UCSD-AML1 (cell line): ENCODE results near the gene TTC22.

Experiments used
- DNase-seq: peaks from one replicate; lab custom pipeline; 2025; ENCODE audit not compliant: unreplicated experiment; lab: John Stamatoyannopoulos, UW

TTC22 gene

GRCh38 chr1:54800899-54801759 is at the start of gene TTC22:
TTC22 (minus strand) TSS chr1:54801323; CDS start chr1:54801163, 160 bp downstream.
- DNase-seq: no peak

GRCh38 chr1:54850737-54851136 is 49.6 kb upstream of the TTC22 start:
- DNase-seq: no peak

GRCh38 chr1:54850069-54850730 is 49.1 kb upstream of the TTC22 start:
- DNase-seq: no peak

- no peak for DNase-seq
These were observed 48.3 kb upstream of the TTC22 start for GRCh38 chr1:54849219-54850068.

- no peak for DNase-seq
These were observed 47.2 kb upstream of the TTC22 start for GRCh38 chr1:54848134-54848948.

DNA sequence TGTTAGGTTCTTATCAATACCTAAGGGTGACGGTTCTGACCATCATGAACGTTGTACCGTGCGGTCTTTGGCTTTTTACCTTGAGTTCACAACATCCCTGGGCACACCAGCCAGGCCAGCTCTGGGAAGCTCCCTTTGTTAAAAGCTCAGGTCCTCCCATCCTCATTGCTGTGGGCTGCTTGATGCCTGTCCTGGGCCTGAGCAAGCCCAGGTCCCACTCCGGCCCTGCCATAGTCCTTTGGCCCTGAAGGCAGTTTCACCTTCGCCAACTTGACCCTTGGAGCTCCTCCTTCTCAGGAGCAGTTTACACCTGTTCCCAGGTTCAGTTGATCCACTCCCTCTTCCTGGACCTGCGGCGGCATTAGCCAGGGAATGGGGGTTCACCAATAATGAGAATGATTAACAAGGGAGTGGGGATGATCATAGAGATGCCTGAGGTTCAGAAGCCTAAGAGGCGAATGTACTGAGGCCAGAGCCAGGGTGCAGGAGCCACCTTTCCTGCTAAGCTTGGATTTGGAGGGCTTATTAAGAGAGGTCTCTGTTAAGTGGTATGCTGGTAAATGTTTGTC is 45.7 kb upstream of the TTC22 start:
- DNase-seq: no peak

- DNase-seq: no peak
These were observed 45.2 kb upstream of the TTC22 start for GRCh38 chr1:54846301-54846700.

- DNase-seq: no peak
These were observed 44.6 kb upstream of the TTC22 start for GRCh38 chr1:54845772-54846171.

- no peak for DNase-seq
These were observed 43.4 kb upstream of the TTC22 start for GRCh38 chr1:54844564-54844963.

DNA sequence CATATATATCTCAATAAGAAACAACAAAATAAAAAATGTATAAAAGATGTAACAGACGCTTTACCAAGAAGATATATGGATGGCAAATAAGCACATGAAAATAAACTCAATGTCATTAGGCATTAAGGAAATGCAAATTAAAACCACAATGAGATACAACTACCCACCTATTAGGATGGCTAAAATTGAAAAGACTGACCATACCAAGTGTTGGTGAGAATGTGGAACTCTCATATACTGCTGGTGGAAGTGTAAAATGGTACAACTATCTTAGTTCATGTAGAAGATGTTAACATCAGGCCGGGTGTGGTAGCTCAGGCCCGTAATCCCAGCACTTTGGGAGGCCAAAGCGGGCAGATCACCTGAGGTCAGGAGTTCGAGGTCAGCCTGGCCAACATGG is 42.3 kb upstream of the TTC22 start:
- DNase-seq: no peak

- no peak for DNase-seq
These were observed 41.8 kb upstream of the TTC22 start for GRCh38 chr1:54842963-54843362.

DNA sequence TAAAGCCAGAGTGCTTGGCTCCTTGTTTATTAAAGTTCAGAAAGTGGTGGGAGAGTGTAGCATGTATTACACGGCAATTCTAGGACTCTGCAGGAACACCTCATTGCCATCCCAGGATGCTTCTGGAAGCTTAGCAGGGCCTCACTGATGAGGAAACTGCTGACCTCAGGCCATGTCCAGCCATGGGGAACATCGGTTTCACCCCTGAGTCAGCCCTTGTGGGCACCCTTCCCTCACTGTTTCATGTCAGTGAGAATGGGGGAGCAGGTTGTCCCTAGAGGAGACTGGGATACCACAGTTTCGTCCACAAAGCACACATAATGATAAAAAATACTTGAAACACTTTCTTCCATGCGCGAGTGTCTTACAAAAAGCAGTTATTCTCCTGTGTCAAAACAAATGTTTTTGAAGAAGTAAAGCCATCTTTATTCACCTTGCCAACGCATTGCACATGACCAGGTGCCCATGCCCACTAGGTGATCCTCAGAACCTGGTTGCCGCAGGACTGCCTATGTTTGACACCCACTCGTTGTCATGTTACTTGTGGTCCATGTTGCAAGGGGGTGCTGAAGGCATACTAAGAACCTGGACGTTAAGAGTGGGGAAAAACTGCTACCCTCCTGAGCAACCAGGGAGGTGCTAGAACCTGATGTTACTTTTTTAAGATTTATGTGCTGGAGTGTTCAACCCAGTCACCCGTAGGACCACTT is 41.2 kb upstream of the TTC22 start:
- DNase-seq: no peak

DNA sequence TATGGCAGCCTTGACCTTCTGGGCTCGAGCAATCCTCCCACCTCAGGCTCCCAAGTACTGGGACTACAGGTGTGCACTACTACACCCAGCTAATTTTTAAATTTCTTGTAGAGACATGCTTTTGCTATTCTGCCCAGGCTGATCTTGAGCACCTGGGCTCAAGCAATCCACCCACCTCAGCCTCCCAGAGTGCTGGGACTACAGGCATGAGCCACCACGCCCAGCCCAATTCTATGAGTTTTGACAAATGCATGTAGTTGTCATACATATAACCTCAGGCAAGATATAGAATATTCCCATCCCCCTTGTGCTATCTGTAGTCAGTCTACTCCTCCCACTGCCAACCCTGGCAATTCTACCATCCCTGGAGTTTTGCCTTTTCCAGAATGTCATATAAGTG is 38.7 kb upstream of the TTC22 start:
- no peak for DNase-seq

GRCh38 chr1:54838565-54839180 is 37.5 kb upstream of the TTC22 start:
- DNase-seq: no peak

DNA sequence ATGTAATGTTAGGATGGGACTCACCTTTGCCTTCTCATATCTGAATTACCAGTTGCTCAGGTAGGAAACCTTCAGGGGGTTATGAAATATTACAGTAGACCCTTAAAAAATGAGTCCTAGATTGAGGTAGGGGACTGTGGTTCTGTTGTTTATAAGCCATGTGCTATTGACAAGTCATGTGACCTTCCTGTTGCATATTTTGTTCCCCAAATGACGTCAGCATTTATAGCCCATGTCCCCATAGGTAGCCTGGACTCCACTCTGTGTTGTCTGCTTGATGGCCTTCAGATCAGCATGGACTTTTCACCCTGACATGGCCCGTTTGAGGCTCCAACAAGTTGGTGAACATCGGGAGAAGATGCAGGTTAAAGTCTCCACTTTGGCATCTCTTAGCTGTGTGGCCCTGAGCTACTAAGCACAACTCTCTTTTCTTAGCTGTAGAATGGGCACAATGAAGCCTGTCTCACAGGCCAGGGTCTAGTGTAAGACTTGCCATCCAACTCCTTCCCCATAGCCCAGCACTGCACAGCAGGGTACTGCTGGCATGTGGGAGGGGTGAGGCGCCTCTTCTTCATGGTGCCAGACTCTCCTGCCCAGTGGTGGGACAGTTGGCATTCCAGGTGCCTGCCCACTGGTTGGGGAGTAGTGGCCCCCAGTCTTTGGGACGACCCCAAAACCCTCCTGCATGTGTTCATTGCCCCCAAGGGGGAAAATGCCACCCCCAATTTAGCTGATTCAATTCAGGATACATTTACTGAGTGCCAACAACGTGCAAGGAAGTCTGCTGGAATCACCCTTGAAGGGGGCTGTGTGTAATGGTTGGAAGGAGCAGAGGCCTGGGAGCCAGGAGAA is 36.1 kb upstream of the TTC22 start:
- DNase-seq: no peak

GRCh38 chr1:54836594-54836993 is 35.5 kb upstream of the TTC22 start:
- no peak for DNase-seq

- DNase-seq: no peak
These were observed 34.8 kb upstream of the TTC22 start for GRCh38 chr1:54835970-54836369.

GRCh38 chr1:54835131-54835898 is 34.2 kb upstream of the TTC22 start:
- DNase-seq: no peak
